ENCODE measurements around the gene ARHGAP26.

- no peak for TF ChIP-seq CTCF (IDR thresholded peaks at IDR 0.05 in 8 of 11, conservative IDR thresholded peaks at IDR 0.05 in 3 of 11)
- TF ChIP-seq POLR2A (IDR thresholded peaks at IDR 0.05): no peak
These were observed 436.9 kb downstream of the ARHGAP26 start for GRCh38 chr5:143207058-143207457.
